ENCODE results near the gene TMC8. TPM values are rescaled to one million over a fixed set of nuclear protein-coding genes. Genes with fewer than 3 reads are reported as not detected.

The TMC8 gene
- total RNA-seq, 1 donor from 2014 or later: 18.2 TPM

DNA sequence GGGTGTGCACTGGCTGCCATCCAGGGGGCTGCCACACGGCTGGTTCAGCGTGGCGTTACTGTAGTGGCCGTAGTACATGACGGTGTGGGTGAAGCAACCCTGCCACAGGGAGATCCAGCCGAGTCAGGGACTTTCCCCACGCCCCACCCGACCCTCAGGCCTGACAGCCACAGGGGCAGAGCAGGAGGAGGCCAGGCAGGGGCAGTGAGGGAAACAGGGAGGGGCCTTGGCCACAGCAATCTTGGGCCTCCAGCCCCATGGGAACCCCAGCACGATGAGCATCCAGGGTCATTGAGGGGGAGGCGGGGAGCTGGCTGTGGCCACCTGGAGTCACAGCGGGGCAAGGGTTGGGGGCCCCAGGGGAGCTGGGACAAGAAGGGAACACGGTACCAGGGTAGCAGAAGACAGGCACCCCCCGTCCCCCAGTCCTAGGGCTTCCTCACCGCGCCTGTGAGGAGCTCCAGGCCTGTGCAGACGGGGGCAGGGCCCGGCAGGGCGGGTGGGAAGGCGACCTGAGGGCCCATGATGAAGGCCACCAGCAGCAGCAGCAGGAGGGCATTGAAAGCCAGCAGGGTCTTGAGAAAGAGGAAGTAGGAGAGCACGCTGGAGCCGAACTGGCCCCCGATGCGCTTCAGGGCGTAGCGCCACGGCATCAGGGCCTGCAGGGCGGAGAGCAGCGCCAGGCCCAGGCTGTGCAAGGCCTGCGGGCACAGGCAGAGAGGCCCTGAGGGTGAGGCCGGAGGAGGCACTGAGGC lies 6.3 kb upstream of the TMC8 start:
- DNase-seq (ENCODE audit: low spot score): no peak

DNA sequence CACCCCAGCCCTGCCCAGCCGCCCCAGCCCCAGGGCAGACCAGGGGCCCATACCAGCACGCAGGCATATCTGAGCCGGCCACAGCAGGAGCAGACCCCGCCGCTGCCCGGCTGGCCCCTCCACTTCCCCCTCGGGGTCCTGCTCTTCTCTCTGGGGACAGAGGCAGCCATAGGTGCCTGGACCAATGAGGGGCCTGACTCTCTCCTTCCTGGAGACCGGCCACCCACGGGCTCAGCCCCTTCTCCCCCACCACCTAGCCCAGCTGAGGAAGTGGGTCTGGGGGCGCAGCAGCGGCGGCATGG lies 5.8 kb upstream of the TMC8 start:
- DNase-seq (ENCODE audit: low spot score): no peak

DNA sequence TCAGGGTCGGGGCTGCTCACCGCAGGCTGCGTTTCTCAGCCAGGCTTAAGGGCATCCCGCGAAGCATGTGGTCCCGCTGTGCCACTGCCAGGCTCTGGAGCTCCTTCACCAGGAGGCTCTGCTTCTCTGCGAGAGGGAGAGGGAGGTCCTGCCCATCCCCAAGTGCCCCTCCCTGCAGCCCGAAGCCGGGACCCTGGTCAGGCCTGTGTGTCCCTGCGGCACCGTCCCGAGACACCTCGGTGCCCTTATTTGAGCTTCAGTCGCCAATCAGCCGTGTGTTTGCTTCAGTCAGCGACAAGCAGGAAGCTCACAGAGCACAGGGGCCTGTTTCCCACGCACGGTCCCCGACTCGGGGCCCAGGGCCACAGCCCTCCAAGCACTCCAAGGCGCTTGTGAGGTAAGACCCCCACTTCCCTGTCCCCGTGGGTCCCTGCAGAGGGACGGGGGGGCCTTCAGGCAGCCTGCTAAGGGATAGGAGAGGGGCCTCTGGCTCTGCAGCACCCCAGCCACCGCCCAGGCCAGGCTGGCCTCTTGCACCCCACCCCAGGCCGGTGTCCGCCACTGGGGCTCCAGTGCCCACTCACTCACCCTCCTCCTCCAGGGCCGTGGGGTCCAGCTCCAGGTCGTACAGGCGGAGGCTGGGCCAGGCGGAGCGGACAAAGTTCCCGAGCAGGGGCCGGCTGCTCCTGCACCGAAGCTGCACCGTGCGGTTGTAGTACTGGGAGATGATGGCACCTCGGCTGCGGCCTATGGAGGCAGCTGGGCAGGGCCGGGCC lies 5.2 kb upstream of the TMC8 start:
- no peak for DNase-seq (ENCODE audit: low spot score)

DNA sequence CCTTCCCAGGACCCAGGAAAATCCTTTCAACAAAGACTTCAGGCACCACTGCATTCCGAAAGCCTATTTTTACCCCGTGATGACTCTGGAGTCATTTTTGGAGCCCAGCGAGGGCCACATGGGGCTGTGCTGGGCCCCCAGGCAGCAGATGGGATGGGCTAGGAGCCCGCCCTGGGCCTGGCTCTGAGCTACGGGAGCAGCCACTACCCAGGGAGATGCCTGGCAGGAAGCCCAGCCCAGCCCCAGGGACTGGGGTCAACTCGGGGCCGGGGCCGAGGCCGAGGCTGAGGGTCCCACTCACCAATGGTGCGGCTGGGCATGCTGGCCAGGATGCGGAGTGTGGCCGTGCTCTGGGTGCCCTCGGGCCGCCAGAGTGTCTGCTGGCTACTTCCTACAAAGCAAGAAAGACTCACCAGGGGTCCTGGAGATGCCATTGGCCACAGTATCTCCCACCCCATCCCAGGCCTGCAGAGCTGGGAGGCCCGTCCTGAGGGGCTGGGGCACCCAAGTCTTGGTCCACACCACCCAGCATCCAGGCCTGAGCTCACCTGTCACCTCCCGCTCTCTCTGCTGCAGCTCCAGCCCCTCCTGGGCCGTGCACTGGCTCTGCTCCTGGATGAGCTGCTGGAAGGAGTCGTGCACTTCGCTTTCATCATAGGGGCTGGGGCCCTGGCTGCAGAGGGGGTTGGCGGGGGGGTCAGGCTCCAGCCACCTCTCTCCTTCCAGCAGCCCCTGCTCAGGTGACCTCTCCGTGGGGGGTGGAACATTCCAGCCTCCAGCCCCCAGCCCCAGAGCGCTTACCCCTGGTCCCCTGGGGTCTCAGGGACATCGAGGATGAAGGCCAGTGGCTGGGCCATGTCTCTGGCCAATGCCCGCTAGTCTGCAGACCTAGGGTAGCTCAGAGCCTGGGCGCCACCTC lies 4.3 kb upstream of the TMC8 start:
- DNase-seq (ENCODE audit: low spot score): no peak

DNA sequence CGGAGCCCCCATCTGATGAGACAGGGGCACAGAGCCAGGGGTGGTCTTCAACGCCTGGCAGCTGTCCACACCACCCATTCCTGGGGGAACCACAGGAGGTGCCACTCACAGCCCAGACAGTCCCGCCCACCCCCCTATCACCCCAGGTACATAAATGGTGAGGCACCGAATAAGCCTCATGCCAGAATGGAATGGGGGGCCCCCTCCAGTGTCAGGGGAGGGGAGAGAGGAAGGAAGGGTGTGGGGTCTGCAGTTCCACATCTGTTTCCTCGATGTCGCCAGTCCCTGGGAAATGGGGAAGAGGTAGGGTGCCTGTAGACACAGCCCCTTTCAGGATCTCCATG lies 3.7 kb upstream of the TMC8 start:
- no peak for DNase-seq (ENCODE audit: low spot score)

DNA sequence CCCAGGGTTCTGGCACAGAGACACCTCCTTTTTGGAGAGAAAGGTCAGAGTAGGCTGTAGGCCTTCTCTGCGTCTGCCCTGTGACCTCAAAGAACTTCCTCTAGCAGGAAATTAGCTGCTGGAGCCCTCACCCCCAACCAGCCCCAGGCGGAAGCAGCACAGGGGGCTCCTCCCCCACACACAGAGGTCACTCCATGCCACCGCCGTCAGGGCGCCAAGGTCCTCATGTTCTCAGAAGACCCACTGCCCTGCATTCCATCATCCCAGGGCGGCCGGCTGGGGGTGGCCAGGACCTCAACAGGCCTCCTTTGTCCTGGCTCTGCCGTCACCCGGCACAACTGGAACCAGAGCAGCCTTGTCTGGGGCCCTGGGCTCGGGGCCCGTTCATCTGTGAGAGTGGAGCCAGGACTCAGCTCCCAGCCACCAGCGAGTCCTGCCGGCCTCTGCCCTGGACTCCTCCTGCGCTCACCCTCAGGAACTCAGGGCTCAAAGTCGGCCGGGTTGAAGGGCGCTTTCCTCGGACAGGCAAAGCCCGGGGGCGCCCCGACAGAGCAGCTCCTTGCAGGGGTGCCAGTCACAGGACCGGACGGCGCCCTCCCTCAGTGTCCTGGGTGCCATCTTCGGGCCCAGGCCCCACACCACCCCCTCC lies 3.2 kb upstream of the TMC8 start:
- DNase-seq (ENCODE audit: low spot score): no peak

DNA sequence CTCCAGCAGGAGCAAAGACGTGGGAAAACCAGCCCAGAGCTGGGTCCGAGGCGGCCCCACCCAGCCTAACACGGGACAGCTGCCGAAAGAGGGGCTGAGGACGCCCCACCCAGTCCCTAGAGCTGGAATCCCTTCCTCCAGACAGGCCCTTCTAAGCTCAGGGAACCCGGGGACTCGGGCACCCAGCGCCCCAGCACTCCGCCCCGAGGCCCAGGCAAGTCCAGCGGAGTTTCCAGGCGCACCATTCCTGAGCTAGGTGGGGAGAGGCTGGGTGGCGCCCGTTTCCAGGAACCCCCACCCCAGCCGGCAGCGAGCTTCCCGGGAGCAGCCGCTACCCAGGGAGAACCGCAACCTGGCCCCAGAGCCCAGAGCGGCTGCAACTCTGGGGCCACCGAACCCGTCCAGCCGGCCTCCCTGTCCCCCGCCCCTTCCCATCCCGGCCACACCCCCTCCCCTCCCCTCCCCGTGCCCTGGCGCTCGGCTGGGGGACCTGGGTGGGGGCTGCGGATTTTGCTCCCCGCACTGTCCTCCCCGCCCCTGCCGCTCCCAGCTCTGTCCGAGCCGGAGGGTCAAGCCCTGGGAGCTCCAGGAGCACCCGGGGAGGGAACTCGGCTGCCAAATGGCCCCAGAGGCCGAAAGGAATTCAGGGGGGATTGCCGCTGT lies 2.6 kb upstream of the TMC8 start:
- no peak for DNase-seq (ENCODE audit: low spot score)

DNA sequence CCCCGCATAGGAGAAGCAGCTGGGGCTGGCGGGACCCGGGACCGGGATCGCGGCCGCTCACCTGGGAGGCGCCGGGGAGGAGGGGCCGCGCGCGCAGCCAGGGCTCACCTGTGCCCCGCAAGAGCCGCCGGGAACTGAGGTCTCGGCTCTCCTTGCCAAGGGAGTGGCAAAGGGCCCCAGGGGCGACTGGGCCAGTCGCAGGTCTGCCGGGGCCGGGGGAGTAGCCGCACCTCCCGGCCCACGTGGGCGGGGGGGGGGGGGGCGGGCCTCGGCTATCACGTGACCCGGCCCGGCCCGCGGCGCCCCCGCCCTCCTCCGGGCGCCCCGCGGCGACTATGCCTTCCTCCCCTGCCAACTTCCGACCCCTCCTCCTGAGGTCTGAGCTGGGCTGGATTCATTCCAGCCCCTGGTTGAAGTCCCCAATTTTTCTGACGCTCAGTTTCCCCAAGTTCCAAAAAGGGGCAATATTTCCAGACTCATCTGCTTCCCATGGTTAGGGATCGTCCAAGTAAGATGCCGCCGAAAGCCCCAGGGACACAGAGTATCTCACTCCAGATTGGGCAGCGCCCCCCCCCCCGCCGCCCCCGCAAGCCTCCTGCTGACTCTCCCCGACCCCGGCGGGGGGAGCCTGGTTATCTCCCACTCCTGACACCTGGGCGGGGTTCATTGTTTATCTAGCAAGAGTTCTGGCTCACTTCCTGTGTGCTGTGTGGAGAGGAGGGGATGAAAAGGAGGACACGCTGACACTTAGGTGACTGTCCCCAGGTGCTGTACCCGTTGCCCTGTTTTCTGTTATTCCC lies 1.8 kb upstream of the TMC8 start, which contains the start of gene TMC6:
TSS of gene TMC6 (minus strand) at position 205 of the 800 bp plus-strand sequence. CDS start 1,923 bp downstream, outside the sequence.
- peak; percentile 73 for DNase-seq (ENCODE audit: low spot score)

DNA sequence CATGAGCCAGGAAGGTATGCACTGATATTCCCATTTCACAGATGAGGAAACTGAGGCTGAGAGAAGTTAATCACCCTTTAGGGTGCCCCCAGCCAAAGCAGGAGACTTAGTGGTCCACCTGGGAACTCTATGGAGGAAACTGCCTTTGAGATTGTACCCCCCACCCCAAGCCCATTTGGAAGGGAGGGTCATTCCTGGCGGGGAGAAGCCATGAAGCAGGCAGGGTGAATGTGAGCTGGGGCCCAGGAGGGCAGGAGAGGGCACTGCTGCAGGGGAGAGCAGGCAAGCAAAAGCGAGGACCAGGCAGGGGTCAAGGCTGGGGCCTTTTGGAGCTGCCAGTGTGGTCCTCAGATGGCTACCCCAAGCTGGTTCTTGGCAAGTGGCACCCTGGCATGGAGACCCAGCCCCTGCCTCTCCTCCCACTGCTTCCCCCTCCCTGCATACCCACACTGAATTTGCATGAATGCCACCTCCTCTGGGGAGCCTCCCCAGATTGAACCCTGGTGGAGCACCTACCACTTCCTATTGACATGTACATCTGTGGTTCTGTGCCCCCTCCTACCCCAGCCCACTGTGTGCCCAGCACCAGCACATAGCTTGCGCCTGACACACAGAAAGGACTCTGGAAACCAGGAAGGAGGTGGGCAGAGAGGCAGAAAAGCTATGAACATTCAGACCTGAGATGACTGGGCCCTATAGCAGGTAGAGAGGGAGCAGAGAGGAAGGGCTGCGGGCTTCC lies 1.1 kb upstream of the TMC8 start:
- no peak for DNase-seq (ENCODE audit: low spot score)

DNA sequence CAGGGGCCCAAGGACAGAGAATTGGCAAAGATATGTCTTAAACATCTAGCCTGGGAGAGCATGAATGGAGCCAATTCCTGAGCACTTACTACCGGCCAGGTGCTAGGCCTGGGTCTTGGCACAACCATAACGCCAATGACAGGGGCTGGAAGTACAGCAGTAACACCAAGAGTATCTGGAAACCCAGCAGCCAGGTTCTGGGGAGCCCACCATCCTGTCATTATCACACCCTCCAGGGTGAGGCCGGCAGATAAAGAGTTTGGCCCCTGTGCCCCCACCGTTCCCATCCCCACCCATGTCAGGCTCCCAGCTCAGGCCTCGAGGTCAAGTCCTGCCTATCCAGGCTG lies 508 bp upstream of the TMC8 start:
- no peak for DNase-seq (ENCODE audit: low spot score)

DNA sequence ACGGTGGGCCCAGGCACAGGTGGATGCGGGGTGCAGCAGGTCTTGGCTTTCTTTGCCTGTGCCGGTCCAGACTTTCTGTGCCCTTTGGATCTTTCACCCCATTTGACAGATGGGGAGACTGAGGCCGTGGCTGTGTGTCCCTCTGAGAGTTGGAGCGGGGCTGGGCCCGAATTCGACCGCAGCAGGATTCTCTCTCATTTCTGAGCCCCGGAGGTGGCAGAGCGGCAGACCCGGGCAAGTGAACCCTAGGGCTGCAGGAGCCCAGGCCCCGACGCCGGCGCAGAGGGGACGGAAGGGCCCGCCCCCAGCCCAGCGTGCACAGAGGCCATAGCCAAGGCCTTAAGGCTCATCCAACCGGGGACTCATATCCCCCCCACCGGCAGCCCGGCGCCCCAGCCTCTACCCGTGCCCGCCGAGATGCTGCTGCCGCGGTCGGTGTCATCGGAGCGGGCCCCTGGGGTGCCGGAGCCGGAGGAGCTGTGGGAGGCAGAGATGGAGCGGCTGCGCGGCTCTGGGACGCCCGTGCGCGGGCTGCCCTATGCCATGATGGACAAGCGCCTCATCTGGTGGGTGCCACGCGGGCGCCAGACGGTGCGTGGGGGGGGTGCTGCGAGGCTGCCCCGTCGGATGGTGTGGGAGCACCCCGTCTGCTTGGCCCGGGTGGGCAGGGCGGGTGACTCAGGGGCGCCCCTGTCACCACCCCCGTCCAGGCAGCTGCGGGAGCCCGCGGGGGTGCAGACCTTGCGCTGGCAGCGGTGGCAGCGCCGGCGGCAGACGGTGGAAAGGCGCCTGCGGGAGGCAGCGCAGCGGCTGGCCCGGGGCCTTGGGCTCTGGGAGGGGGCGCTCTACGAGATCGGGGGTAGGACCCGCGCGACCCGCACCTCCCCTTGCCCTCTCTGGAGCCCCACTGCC lies 857 bp downstream of the TMC8 start:
- DNase-seq (ENCODE audit: low spot score): no peak

DNA sequence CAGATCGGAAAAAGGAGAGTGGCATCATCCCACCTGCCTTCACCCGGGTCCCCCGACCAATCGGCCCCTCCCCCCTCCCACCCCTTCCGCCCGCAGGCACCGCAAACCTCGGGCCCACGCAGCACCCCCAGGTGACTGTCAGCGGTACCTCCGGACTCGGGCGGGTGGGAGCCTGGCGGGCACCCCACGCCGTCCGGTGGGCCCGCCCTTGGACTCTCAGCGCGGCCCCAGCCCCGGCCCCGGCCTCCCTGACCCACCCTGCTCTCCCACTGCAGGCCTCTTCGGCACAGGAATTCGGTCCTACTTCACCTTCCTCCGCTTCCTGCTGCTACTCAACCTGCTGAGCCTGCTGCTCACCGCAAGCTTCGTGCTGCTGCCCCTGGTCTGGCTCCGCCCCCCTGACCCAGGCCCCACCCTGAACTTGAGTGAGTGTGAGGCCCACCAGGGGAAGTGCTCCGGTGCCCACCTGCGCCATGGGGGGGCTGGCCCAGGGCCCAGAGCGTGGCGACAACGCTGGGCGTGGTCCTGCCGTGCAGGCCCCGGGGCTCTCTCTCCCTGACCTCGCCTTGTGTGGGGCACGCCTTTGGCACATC lies 1.6 kb downstream of the TMC8 start:
- peak; percentile 80 for DNase-seq (ENCODE audit: low spot score)

DNA sequence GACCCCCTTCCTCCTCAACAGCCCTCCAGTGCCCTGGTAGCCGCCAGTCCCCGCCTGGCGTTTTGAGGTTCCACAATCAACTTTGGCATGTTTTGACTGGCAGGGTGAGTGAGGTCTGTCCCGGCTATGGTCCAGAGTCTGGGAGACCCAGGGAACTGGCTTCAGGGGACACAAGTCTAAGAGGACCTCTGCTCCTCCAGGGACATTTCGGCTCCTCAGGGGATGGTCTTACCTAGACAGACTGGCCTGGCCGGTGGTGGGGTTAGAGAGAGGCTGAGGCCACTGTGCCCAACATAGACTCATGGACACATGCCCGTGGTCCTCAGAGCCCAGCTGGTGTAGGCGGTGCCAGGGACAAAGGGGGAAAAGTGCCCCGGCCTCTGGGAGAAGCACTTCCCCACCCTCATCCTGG lies 2.2 kb downstream of the TMC8 start:
- no peak for DNase-seq (ENCODE audit: low spot score)

DNA sequence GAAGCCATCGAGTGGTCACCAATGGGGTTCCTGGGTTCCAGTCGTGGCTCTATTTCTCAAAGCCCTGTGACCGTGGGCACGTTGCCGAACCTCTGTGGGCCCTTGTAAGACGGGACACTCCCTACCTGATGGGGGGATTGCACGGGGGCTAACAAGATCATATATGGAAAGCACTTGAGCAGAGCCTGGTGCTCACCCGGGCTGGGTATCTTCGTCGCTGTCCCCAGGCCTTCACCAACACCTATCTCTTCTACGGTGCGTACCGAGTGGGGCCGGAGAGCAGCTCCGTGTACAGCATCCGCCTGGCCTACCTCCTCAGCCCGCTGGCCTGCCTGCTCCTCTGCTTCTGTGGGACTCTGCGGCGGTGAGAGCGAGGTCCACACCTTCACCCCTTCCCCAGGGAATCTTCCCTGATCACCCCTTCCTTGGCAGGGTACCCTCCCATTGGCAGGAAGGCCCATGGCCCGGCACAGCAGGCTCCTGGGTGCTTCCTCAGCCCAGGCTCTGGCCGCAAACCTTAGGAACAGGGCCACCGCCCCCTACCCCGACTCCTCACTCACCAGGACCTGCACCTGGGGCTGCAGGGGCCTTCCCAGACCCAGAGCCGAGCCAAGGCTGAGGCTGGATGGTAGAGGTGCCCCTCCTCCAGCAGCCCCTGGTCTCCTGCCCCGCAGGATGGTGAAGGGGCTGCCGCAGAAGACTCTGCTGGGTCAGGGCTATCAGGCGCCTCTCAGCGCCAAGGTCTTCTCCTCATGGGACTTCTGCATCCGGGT lies 2.8 kb downstream of the TMC8 start:
- no peak for DNase-seq (ENCODE audit: low spot score)

DNA sequence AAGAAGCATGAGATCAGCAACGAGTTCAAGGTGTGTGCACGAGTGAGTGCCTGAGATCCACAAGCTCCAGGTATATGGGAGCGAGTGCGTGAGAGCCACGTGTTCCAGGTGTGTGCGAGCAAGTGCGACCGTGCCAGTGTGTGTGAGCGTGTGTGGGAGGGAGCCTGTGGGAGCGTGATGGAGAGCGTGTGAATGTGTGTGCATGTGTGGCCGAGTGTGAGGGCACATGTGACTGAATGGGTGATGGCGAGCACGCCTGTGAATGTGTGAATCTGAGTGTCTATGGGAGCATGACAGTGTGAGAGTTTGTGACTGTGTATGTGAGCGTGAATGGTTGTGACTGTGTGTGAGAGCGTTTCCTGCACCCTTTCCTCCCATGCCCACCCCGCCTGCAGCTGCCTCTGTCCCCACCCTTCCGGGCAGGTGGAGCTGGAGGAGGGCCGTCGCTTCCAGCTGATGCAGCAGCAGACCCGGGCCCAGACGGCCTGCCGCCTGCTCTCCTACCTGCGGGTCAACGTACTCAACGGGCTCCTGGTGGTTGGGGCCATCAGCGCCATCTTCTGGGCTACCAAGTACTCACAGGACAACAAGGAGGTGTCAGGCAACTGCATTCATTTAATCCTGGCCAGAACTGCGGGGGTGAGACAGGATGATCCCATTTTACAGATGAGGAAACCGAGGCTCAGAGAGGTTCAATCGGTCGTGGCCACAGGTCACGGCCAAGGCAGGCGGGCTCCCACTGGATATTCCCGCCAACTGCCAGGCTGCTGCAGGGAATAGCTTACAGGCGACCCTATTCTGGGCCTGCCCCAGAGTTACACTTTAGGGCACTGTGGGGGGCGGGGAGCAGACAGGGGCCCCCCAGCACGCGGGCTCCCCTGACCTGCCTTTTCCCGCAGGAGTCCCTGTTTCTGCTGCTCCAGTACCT lies 3.7 kb downstream of the TMC8 start:
- DNase-seq (ENCODE audit: low spot score): no peak

DNA sequence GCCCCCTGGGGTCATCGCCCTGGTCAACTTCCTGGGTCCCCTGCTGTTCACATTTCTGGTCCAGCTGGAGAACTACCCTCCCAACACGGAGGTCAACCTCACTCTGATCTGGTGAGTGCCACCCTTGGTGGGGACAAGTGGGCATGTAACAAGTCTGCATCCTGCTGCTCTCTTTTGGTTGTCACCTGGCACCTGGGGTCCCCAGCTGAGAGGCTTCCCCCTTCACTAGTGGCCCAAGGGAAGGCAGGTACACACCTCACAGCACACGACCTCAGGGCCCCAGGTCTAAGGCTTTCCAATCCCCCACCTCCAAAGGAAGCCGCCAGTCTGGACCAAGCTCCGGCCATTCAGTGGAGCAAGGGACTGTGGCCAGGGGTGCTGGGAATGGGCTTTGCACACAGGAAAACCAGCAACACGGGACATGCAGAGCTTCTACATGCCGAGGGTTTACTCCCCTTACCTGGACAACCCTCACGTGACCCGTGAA lies 4.4 kb downstream of the TMC8 start:
- no peak for DNase-seq (ENCODE audit: low spot score)

Data from ureter (tissue), 1 donor.